HEK293 (cell line): ENCODE measurements around the gene BBS9.

ENCODE experiments used
- CTCF ChIP-seq: fragments of 450-650 bp; formaldehyde crosslinking; IDR thresholded peaks from 2 replicates; pipeline ENCODE4 v1.5.1; 2016; ENCODE audit warnings: missing biosample characterization, missing genetic modification characterization
- KLF7 ChIP-seq: fragments of 450-650 bp; formaldehyde crosslinking; IDR thresholded peaks from 2 replicates; pipeline ENCODE4 v1.5.1; 2016; ENCODE audit warnings: missing biosample characterization, missing genetic modification characterization, borderline replicate concordance
- REST ChIP-seq: fragments of 450-650 bp; formaldehyde crosslinking; IDR thresholded peaks from 2 replicates; pipeline ENCODE4 v1.5.1; 2016; ENCODE audit warnings: missing biosample characterization, missing genetic modification characterization
- ZNF121 ChIP-seq: fragments of 450-650 bp; formaldehyde crosslinking; IDR thresholded peaks from 2 replicates; pipeline ENCODE4 v1.5.1; 2016; ENCODE audit warnings: missing biosample characterization, missing genetic modification characterization
- ZNF501 ChIP-seq: fragments of 450-650 bp; formaldehyde crosslinking; IDR thresholded peaks from 2 replicates; pipeline ENCODE4 v1.5.1; 2016; ENCODE audit warnings: missing biosample characterization, missing genetic modification characterization
- ZNF704 ChIP-seq: fragments of 450-650 bp; formaldehyde crosslinking; IDR thresholded peaks from 2 replicates; pipeline ENCODE4 v1.5.1; 2016; ENCODE audit warnings: missing biosample characterization, missing genetic modification characterization

GRCh38 chr7:33091111-33091531, 38.2 kb upstream of the BBS9 start:
- TF ChIP-seq CTCF (no peak), ZNF121 (tag by site-specific recombination) (no peak), REST (tag by site-specific recombination) (no peak), ZNF501 (tag by site-specific recombination) (no peak), ZNF704 (tag by site-specific recombination) (no peak), KLF7 (no peak)
